Neural cell (in vitro differentiated cells): ENCODE results near the gene ZMAT3. TPM values are rescaled to one million over a fixed set of nuclear protein-coding genes. Genes with fewer than 3 reads are reported as not detected.

Experiments
- H2AFZ ChIP-seq: fragments of 200-600, 300-800 bp; sonication (generic), shearing (Covaris generic); 2 replicates; pipeline ENCODE4 v1.6.0; 2014; ENCODE audit warnings: low read depth, mild to moderate bottlenecking, antibody characterized with exemption, low read length, moderate library complexity
- H3F3A ChIP-seq: fragments of 200-600 bp; shearing (Covaris generic); 2 replicates; pipeline ENCODE4 v1.6.1; 2016; ENCODE audit warnings: mild to moderate bottlenecking, moderate library complexity, mixed read lengths, antibody characterized with exemption, low read length; ENCODE audit not compliant: insufficient read depth, poor library complexity, severe bottlenecking
- H3K27ac ChIP-seq: fragments of 200-600, 300-800 bp; sonication (generic), shearing (Covaris generic); 2 replicates; pipeline ENCODE4 v1.5.1; 2014; ENCODE audit warnings: mild to moderate bottlenecking, low read length, moderate library complexity
- H3K27me3 ChIP-seq: fragments of 300-800, 200-600 bp; sonication (generic), shearing (Covaris generic); 2 replicates; pipeline ENCODE4 v1.6.0; 2014; ENCODE audit warnings: mild to moderate bottlenecking, low read depth, low read length, moderate library complexity; ENCODE audit not compliant: insufficient read depth
- H3K36me3 ChIP-seq: fragments of 300-800, 200-600 bp; sonication (generic), shearing (Covaris generic); 2 replicates; pipeline ENCODE4 v1.5.1; 2014; ENCODE audit warnings: mild to moderate bottlenecking, antibody characterized with exemption, low read length, moderate library complexity; ENCODE audit not compliant: insufficient read depth
- H3K4me2 ChIP-seq: fragments of 300-800, 200-600 bp; sonication (generic), shearing (Covaris generic); 2 replicates; pipeline ENCODE4 v1.6.0; 2014; ENCODE audit warnings: mild to moderate bottlenecking, low read length
- H3K4me3 ChIP-seq: fragments of 300-800, 200-600 bp; sonication (generic), shearing (Covaris generic); 2 replicates; pipeline ENCODE4 v1.5.1; 2014; ENCODE audit warnings: mild to moderate bottlenecking, low read length, moderate library complexity
- H3K79me2 ChIP-seq: fragments of 200-600 bp; shearing (Covaris generic); replicated peaks from 2 replicates; pipeline ENCODE4 v1.6.0; 2014; ENCODE audit warnings: mild to moderate bottlenecking, low read length, moderate library complexity; ENCODE audit not compliant: insufficient read depth
- H3K9ac ChIP-seq: fragments of 300-800, 200-600 bp; sonication (generic), shearing (Covaris generic); 2 replicates; pipeline ENCODE4 v1.6.1; 2016; ENCODE audit warnings: mild to moderate bottlenecking, low read length, mixed read lengths
- H3K9me2 ChIP-seq: fragments of 200-600 bp; shearing (Covaris generic); 2 replicates; pipeline ENCODE4 v1.6.1; 2016; ENCODE audit warnings: mild to moderate bottlenecking, low read length, mixed read lengths; ENCODE audit not compliant: insufficient read depth
- H3K9me3 ChIP-seq: fragments of 200-600, 300-800 bp; sonication (generic), shearing (Covaris generic); 2 replicates; pipeline ENCODE4 v1.6.1; 2016; ENCODE audit warnings: mild to moderate bottlenecking, mixed run types, low read length, moderate library complexity, mixed read lengths
- H4K20me1 ChIP-seq: fragments of 200-600 bp; shearing (Covaris generic); 2 replicates; pipeline ENCODE4 v1.6.1; 2016; ENCODE audit warnings: mild to moderate bottlenecking, mixed run types; ENCODE audit not compliant: insufficient read depth
- EP300 ChIP-seq: fragments of 450-650 bp; conservative IDR thresholded peaks from 2 replicates; pipeline ENCODE4 v1.6.1; 2014; ENCODE audit warnings: antibody characterized with exemption, mild to moderate bottlenecking, moderate library complexity; ENCODE audit not compliant: poor library complexity, severe bottlenecking
- EZH2 ChIP-seq: fragments of 200-600, 300-800 bp; shearing (Covaris generic), sonication (generic); IDR thresholded peaks from 2 replicates; pipeline ENCODE4 v1.6.1; 2014; ENCODE audit warnings: antibody characterized with exemption, low read length, borderline replicate concordance, mild to moderate bottlenecking; ENCODE audit not compliant: insufficient read depth, poor library complexity, severe bottlenecking
- MXI1 ChIP-seq: fragments of 450-650 bp; conservative IDR thresholded peaks from 2 replicates; pipeline ENCODE4 v1.6.1; 2014; ENCODE audit warnings: antibody characterized with exemption, mild to moderate bottlenecking; ENCODE audit not compliant: poor library complexity, severe bottlenecking
- POLR2AphosphoS5 ChIP-seq: IDR thresholded peaks from 2 replicates; pipeline ENCODE4 v1.6.1; 2012
- RAD21 ChIP-seq: fragments of 450-650 bp; conservative IDR thresholded peaks from 2 replicates; pipeline ENCODE4 v1.6.1; 2014; ENCODE audit warnings: antibody characterized with exemption, mild to moderate bottlenecking, moderate library complexity
- SMC3 ChIP-seq: fragments of 450-650 bp; conservative IDR thresholded peaks from 2 replicates; pipeline ENCODE4 v1.6.1; 2014; ENCODE audit warnings: antibody characterized with exemption, mild to moderate bottlenecking, moderate library complexity; ENCODE audit not compliant: poor library complexity
- TAF1 ChIP-seq: IDR thresholded peaks from 2 replicates; pipeline ENCODE4 v1.6.1; 2012; ENCODE audit warnings: low read depth
- polyA plus RNA-seq: library from polyadenylated mRNA; depleted of rRNA; stranded (reverse); fragments of >200 nt; gene quantifications from 2 replicates; pipeline ENCODE4 v1.2.3, GENCODE V29; 2014
- TF ChIP-seq, protein P1 (sequence below): fragments of 450-650 bp; IDR thresholded peaks from 2 replicates; pipeline ENCODE4 v1.5.1; 2014; ENCODE audit warnings: antibody characterized with exemption, mild to moderate bottlenecking, moderate library complexity; ENCODE audit not compliant: poor library complexity, severe bottlenecking
- TF ChIP-seq, protein P2 (sequence below): IDR thresholded peaks from 2 replicates; pipeline ENCODE4 v1.6.1; 2012; ENCODE audit warnings: borderline replicate concordance

Gene ZMAT3
- polyA plus RNA-seq, 1 donor from 2014 or later, result 3.9 TPM

DNA sequence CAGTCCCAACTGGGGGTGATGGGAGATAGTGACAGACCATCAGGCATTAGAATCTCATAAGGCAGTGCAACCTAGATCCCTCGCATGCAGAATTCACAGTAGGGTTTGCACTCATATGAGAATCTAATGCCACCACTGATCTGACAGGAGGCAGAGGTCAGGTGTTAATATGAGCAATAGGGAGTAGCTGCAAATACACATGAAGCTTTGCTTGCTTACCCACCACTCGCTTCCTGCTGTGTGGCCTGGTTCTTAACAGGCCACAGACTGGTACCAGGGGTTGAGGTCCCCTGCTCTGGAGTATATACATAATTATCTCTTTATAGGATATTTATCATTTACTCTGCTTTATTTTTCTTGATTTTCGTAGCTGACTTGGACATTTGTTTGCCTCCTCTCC is 36.0 kb upstream of the ZMAT3 start:
- no peaks in the 10 kb centered on the region for H3K9me3 ChIP-seq
- no peaks in the 10 kb centered on the region for H3K36me3 ChIP-seq
- no peak overlapping the region for H3K4me2 ChIP-seq

DNA sequence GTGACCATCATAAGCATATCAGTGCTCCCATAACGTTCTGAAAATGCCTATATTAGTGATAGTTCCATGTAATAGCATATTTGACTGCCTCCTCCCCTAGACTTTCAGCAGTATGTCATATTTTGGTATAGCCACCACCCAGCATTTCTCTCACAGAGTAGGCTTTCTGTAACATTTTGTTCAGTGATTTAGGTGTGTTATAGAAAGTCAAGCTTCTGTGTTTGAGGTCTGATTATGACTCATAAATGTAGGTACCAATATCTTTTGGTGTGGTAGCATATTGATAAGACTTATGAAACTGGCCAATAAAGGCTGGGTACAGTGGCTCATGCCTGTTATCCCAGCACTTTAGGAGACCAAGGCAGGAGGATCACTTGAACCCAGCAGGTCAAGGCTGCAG is 34.3 kb upstream of the ZMAT3 start:
- H3F3A ChIP-seq, result no peaks in the 10 kb centered on the region
- H3K9me3 ChIP-seq, result no peaks in the 10 kb centered on the region
- H3K27ac ChIP-seq, result no peak overlapping the region
- no peak overlapping the region for H2AFZ ChIP-seq
- TF ChIP-seq EZH2 (no peak), SMC3 (no peak), RAD21 (no peak), MXI1 (no peak), EP300 (no peak), POLR2AphosphoS5 (no peak), TAF1 (no peak)
- TF ChIP-seq, protein P1, sequence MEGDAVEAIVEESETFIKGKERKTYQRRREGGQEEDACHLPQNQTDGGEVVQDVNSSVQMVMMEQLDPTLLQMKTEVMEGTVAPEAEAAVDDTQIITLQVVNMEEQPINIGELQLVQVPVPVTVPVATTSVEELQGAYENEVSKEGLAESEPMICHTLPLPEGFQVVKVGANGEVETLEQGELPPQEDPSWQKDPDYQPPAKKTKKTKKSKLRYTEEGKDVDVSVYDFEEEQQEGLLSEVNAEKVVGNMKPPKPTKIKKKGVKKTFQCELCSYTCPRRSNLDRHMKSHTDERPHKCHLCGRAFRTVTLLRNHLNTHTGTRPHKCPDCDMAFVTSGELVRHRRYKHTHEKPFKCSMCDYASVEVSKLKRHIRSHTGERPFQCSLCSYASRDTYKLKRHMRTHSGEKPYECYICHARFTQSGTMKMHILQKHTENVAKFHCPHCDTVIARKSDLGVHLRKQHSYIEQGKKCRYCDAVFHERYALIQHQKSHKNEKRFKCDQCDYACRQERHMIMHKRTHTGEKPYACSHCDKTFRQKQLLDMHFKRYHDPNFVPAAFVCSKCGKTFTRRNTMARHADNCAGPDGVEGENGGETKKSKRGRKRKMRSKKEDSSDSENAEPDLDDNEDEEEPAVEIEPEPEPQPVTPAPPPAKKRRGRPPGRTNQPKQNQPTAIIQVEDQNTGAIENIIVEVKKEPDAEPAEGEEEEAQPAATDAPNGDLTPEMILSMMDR, result no peak
- TF ChIP-seq, protein P2, sequence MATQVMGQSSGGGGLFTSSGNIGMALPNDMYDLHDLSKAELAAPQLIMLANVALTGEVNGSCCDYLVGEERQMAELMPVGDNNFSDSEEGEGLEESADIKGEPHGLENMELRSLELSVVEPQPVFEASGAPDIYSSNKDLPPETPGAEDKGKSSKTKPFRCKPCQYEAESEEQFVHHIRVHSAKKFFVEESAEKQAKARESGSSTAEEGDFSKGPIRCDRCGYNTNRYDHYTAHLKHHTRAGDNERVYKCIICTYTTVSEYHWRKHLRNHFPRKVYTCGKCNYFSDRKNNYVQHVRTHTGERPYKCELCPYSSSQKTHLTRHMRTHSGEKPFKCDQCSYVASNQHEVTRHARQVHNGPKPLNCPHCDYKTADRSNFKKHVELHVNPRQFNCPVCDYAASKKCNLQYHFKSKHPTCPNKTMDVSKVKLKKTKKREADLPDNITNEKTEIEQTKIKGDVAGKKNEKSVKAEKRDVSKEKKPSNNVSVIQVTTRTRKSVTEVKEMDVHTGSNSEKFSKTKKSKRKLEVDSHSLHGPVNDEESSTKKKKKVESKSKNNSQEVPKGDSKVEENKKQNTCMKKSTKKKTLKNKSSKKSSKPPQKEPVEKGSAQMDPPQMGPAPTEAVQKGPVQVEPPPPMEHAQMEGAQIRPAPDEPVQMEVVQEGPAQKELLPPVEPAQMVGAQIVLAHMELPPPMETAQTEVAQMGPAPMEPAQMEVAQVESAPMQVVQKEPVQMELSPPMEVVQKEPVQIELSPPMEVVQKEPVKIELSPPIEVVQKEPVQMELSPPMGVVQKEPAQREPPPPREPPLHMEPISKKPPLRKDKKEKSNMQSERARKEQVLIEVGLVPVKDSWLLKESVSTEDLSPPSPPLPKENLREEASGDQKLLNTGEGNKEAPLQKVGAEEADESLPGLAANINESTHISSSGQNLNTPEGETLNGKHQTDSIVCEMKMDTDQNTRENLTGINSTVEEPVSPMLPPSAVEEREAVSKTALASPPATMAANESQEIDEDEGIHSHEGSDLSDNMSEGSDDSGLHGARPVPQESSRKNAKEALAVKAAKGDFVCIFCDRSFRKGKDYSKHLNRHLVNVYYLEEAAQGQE, result no peak
- no peaks in the 10 kb centered on the region for H3K36me3 ChIP-seq
- no peak overlapping the region for H3K4me3 ChIP-seq
- no peaks in the 10 kb centered on the region for H4K20me1 ChIP-seq
- H3K79me2 ChIP-seq, result no peaks in the 10 kb centered on the region
- no peak overlapping the region for H3K9ac ChIP-seq
- no peaks in the 10 kb centered on the region for H3K9me2 ChIP-seq
- no peak overlapping the region for H3K4me2 ChIP-seq
- H3K27me3 ChIP-seq, result no peaks in the 10 kb centered on the region

More for the DNA sequence above, 36.0 kb upstream of the ZMAT3 start:
- Histone ChIP-seq H2AFZ (no peak overlapping the region), H3K27ac (no peak overlapping the region), H3K27me3 (no peaks in the 10 kb centered on the region), H3K4me3 (no peak overlapping the region), H3K9me2 (no peaks in the 10 kb centered on the region), H3F3A (no peaks in the 10 kb centered on the region), H3K79me2 (no peaks in the 10 kb centered on the region), H3K9ac (no peak overlapping the region), H4K20me1 (no peaks in the 10 kb centered on the region)
- TF ChIP-seq MXI1 (no peak), SMC3 (no peak), EZH2 (no peak), POLR2AphosphoS5 (no peak), EP300 (no peak), RAD21 (no peak), TAF1 (no peak)
- TF ChIP-seq, protein P1, result no peak
- TF ChIP-seq, protein P2, result no peak
